RWPE1 (cell line): Measurements from ENCODE around the gene OGDH.
"Not testable (repeated sequence)": the region's sequence is repeated elsewhere in the genome, so short reads cannot be mapped to it uniquely, and the experiment has no call there.

Experiments used
- CTCF ChIA-PET: fragments of 350-600 bp; sonication (Branson Sonifier 250); formaldehyde crosslinking; extraction: SDS; loops from one replicate; lab custom pipeline; 2021; lab: Yijun Ruan, JAX
- POLR2A ChIA-PET: fragments of 400-600 bp; formaldehyde crosslinking; extraction: SDS; loops from one replicate; lab custom pipeline; 2020; ENCODE audit warnings: antibody characterized with exemption; ENCODE audit not compliant: low non-redundant PET; lab: Yijun Ruan, JAX
- DNase-seq: peaks from one replicate; pipeline ENCODE4 v3.0.0; 2012; ENCODE audit warnings: low spot score
- H3K27ac ChIP-seq: fragments of 450-650 bp; 2 replicates; pipeline ENCODE4 v1.5.1; 2017
- CTCF ChIP-seq: fragments of 450-650 bp; conservative IDR thresholded peaks from 2 replicates; pipeline ENCODE4 v1.5.1; 2017; ENCODE audit warnings: low read depth, mild to moderate bottlenecking

Gene OGDH

GRCh38 chr7:44720301-44720700, 113.9 kb downstream of the OGDH start:
- POLR2A ChIA-PET = no interaction called here
- no peak overlapping the region for H3K27ac ChIP-seq
- no peak for DNase-seq
- no peak for TF ChIP-seq CTCF
- CTCF ChIA-PET = no interaction called here

- no peak overlapping the region for H3K27ac ChIP-seq
- CTCF ChIA-PET = no interaction called here
- POLR2A ChIA-PET = no interaction called here
- DNase-seq = no peak
- no peak for TF ChIP-seq CTCF
Measured at GRCh38 chr7:44724276-44724675, 117.8 kb downstream of the OGDH start.

GRCh38 chr7:44726250-44726649, 119.8 kb downstream of the OGDH start:
- H3K27ac ChIP-seq, DNase-seq, POLR2A ChIA-PET, CTCF ChIA-PET: not testable (repeated sequence)

- peak overlapping the region; percentile 77 for H3K27ac ChIP-seq
- no peak for TF ChIP-seq CTCF
- ChIA-PET CTCF (interaction anchor here (0.6 kb wide), 1 partner anchor 9 kb away, joined by 3 read pairs; no protein-coding TSS in a partner anchor), POLR2A (no interaction called here)
- DNase-seq = no peak
Measured at GRCh38 chr7:44727158-44727936, 120.9 kb downstream of the OGDH start.

GRCh38 chr7:44727937-44728262, 121.5 kb downstream of the OGDH start:
- no peak for TF ChIP-seq CTCF
- H3K27ac ChIP-seq = peak overlapping the region; percentile 77
- ChIA-PET POLR2A (no interaction called here), CTCF (interaction anchor here (0.6 kb wide), 1 partner anchor 9 kb away, joined by 3 read pairs; no protein-coding TSS in a partner anchor)
- DNase-seq = no peak

- DNase-seq = no peak
- TF ChIP-seq CTCF = no peak
- H3K27ac ChIP-seq = 0 out of 2 replicates have a peak overlapping the region, but pooled peaks have one; percentile 5
- CTCF ChIA-PET = no interaction called here
- POLR2A ChIA-PET = no interaction called here
Measured at GRCh38 chr7:44729949-44730590, 123.6 kb downstream of the OGDH start.

- peak overlapping the region; percentile 88 for H3K27ac ChIP-seq
- DNase-seq, CTCF ChIA-PET: not testable (repeated sequence)
- POLR2A ChIA-PET = interaction anchor here (0.7 kb wide), 1 partner anchor 21 kb away, joined by 5 read pairs; no protein-coding TSS in a partner anchor
Measured at GRCh38 chr7:44732971-44733370, 126.5 kb downstream of the OGDH start.
